Stomach (tissue), 9 donors: ENCODE measurements around the gene REV3L. TPM values are rescaled to one million over a fixed set of nuclear protein-coding genes. Genes with fewer than 3 reads are reported as not detected.
A peak's percentile ranks its signal among the peaks of the same experiment; 100 is the strongest.

ENCODE experiments used
- DNase-seq, 2 donors: peaks; one replicate each; pipeline versions ENCODE4 v3.0.0 to v3.0.0-alpha.2; 2013 to 2019
- H3K27ac ChIP-seq, 5 donors: fragments of 200-600 bp in 4 of 5; sonication (generic) in 4 of 5; one replicate each; pipeline ENCODE4 v1.5.1; 2013 to 2019; ENCODE audit warnings: mild to moderate bottlenecking in 1 of 5, moderate library complexity in 1 of 5
- H3K27me3 ChIP-seq, 3 donors: fragments of 200-600 bp; sonication (generic); one replicate each; pipeline ENCODE4 v1.5.1; 2017 to 2019; ENCODE audit warnings: mixed run types in 1 of 3
- H3K36me3 ChIP-seq, 4 donors: fragments of 200-600 bp; sonication (generic); 1 replicate in 3 of 4; 2 replicates in 1 of 4; pipeline ENCODE4 v1.5.1; 2016 to 2019
- H3K4me1 ChIP-seq, 4 donors: fragments of 200-600 bp; sonication (generic); one replicate each; pipeline ENCODE4 v1.5.1; 2016 to 2019
- H3K4me3 ChIP-seq, 4 donors: fragments of 200-600 bp; sonication (generic) in 3 of 4; one replicate each; pipeline ENCODE4 v1.5.1; 2016 to 2019; ENCODE audit warnings: mild to moderate bottlenecking in 1 of 4
- H3K9me3 ChIP-seq, 4 donors: fragments of 200-600 bp; sonication (generic); one replicate each; pipeline ENCODE4 v1.5.1; 2016 to 2019
- CTCF ChIP-seq, 7 experiments: fragments of 450-650 bp in 4 of 7; fragments of 200-600 bp in 3 of 7; sonication (generic) in 3 of 7; IDR thresholded peaks; one replicate each; pipeline ENCODE4 v1.5.1; 2016 to 2019; ENCODE audit warnings: antibody characterized with exemption in 7 of 7, control low read depth in 2 of 7, mild to moderate bottlenecking in 1 of 7
- EP300 ChIP-seq: sonication (generic); formaldehyde crosslinking; IDR thresholded peaks from one replicate; pipeline ENCODE4 v1.6.1; 2017; ENCODE audit warnings: antibody characterized with exemption
- POLR2A ChIP-seq, 4 donors: fragments of 450-650 bp; IDR thresholded peaks; one replicate each; pipeline ENCODE4 v1.6.1; 2016; ENCODE audit warnings: antibody characterized with exemption in 4 of 4, control low read depth in 2 of 4, mild to moderate bottlenecking in 1 of 4, moderate library complexity in 1 of 4
- POLR2AphosphoS5 ChIP-seq, 3 donors: sonication (generic); formaldehyde crosslinking; IDR thresholded peaks; one replicate each; pipeline ENCODE4 v1.6.1; 2016; ENCODE audit warnings: antibody characterized with exemption in 3 of 3
- WGBS, 5 donors: extraction: QIAGEN DNeasy Blood & Tissue Kit in 3 of 5; methylation state at CpG; one replicate each; pipeline versions ENCODE4 v1.1.5 to v1.1.7; 2013 to 2018; 5-methylcytosine and 5-hydroxymethylcytosine counted together
- intact Hi-C: fragments of 100-400 bp; cut with DNase I; formaldehyde crosslinking; loops from one replicate; pipeline ENCODE4 v1.15.1; 2023; ENCODE audit warnings: low total_unique reads
- polyA plus RNA-seq, 3 donors: library from polyadenylated mRNA; stranded (reverse); fragments of 200-250 nt; gene quantifications; one replicate each; pipeline ENCODE4 v1.2.3, GENCODE V29; 2013
- total RNA-seq, 5 donors: library from RNA; depleted of rRNA; stranded (reverse); fragments of >200 nt; gene quantifications; one replicate each; pipeline versions ENCODE4 v1.1.0 to v1.2.3, GENCODE V29; 2014 to 2016
- donor health status: healthy with polysubstance abuse.
- donor health status: Bipolar disorder and iron deficiency.
- donor health status: healthy.

Gene REV3L
- total and polyA plus RNA-seq, 8 donors: 9.0 to 170 (median 28.3) TPM

GRCh38 chr6:111409430-111409829 lies 73.6 kb downstream of the REV3L start:
- Histone ChIP-seq H3K27me3 (no peaks in the 10 kb centered on the region), H3K27ac (no peak overlapping the region), H3K4me1 (peaks cover 0 to 16% (median 6%) of the 10 kb centered on the region in 4 donors), H3K9me3 (no peaks in the 10 kb centered on the region), H3K4me3 (no peak overlapping the region), H3K36me3 (peaks cover 0 to 50% (median 39%) of the 10 kb centered on the region in 4 donors)
- 85 to 97% (median 90%) methylated on average over 1 of the region's 1 CpG for WGBS, 5 donors
- TF ChIP-seq POLR2A (IDR thresholded peaks at IDR 0.05) (no peak), POLR2AphosphoS5 (IDR thresholded peaks at IDR 0.05) (no peak), EP300 (no peak), CTCF (IDR thresholded peaks at IDR 0.05) (no peak)
- DNase-seq: no peak
- intact Hi-C loops: no loop called here

GRCh38 chr6:111407686-111408085 lies 75.3 kb downstream of the REV3L start:
- Histone ChIP-seq H3K36me3 (peaks cover 11 to 63% (median 55%) of the 10 kb centered on the region in 4 donors), H3K27me3 (no peaks in the 10 kb centered on the region), H3K4me3 (no peak overlapping the region), H3K4me1 (peaks cover 0 to 16% (median 6%) of the 10 kb centered on the region in 4 donors), H3K9me3 (no peaks in the 10 kb centered on the region), H3K27ac (no peak overlapping the region)
- TF ChIP-seq POLR2AphosphoS5 (IDR thresholded peaks at IDR 0.05) (no peak), POLR2A (IDR thresholded peaks at IDR 0.05) (no peak), CTCF (IDR thresholded peaks at IDR 0.05) (no peak)
- 80 to 89% (median 81%) methylated on average over 4 of the region's 4 CpGs for WGBS, 5 donors
- intact Hi-C loops: no loop called here
- DNase-seq: no peak

- 63 to 83% (median 72%) methylated on average over 3 of the region's 3 CpGs for WGBS, 5 donors
These were observed 76.8 kb downstream of the REV3L start for GRCh38 chr6:111406200-111406721.

GRCh38 chr6:111403388-111403787 lies 79.6 kb downstream of the REV3L start:
- peaks cover 0 to 5% (median 0%) of the 10 kb centered on the region in 4 donors for H3K4me1 ChIP-seq
- WGBS, 5 donors: 90 to 94% (median 94%) methylated on average over 3 of the region's 3 CpGs
- H3K27me3 ChIP-seq: no peaks in the 10 kb centered on the region
- intact Hi-C loops: no loop called here
- H3K9me3 ChIP-seq: no peaks in the 10 kb centered on the region
- H3K36me3 ChIP-seq: peaks cover 13 to 71% (median 60%) of the 10 kb centered on the region in 4 donors
- TF ChIP-seq CTCF (IDR thresholded peaks at IDR 0.05): no peak
- TF ChIP-seq POLR2A (IDR thresholded peaks at IDR 0.05): no peak
- no peak for TF ChIP-seq POLR2AphosphoS5 (IDR thresholded peaks at IDR 0.05)
- no peak for TF ChIP-seq EP300
- no peak for DNase-seq
- no peak overlapping the region for H3K27ac ChIP-seq
- no peak overlapping the region for H3K4me3 ChIP-seq

More at GRCh38 chr6:111406200-111406721, 76.8 kb downstream of the REV3L start:
- Histone ChIP-seq H3K4me1 (peaks cover 0 to 16% (median 6%) of the 10 kb centered on the region in 4 donors), H3K4me3 (no peak overlapping the region), H3K9me3 (no peaks in the 10 kb centered on the region), H3K36me3 (peaks cover 13 to 68% (median 65%) of the 10 kb centered on the region in 4 donors), H3K27ac (peak overlapping the region in 2 of 5 donors; percentile 31 to 44), H3K27me3 (no peaks in the 10 kb centered on the region)
- TF ChIP-seq CTCF (IDR thresholded peaks at IDR 0.05) (no peak), POLR2A (IDR thresholded peaks at IDR 0.05) (no peak), POLR2AphosphoS5 (IDR thresholded peaks at IDR 0.05) (no peak), EP300 (no peak)
- peak in 1 of 2 donors; percentile 41 for DNase-seq
- intact Hi-C loops: no loop called here
